AG09319 (cell line): Measurements from ENCODE around the gene RASD1.

Experiments
- DNase-seq: peaks from one replicate; pipeline ENCODE4 v3.0.0-alpha.2; 2010; ENCODE audit warnings: low read depth; ENCODE audit errors: extremely low read depth
- TF ChIP-seq, protein P1 (sequence below): IDR thresholded peaks from 2 replicates; pipeline ENCODE4 v1.5.1; 2011; ENCODE audit warnings: low read depth, mild to moderate bottlenecking, inconsistent platforms, low read length, moderate library complexity

The RASD1 gene

DNA sequence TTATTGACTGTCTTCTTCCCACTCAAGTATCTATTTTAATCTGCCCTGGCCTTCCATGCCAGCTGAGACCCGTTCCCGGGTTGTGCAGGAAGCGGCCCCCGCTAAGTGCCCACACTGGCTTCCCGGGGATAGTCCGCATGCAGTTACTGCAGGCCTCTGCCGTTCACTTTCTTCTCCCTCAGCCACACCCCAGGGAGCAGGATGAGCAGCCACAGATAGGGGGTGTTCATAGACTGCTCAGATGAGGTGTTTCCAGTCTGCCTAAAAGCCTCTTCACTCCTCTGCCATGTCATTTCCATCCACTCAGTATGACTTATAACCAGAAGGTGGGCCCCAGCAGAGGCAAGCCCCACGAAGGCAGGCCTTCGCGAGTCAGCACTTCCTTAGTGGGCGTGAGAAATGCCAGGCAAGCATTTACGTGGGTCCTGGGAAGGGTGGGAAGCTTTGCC, 11.7 kb downstream of the RASD1 start:
- DNase-seq: no peak
- TF ChIP-seq, protein P1, sequence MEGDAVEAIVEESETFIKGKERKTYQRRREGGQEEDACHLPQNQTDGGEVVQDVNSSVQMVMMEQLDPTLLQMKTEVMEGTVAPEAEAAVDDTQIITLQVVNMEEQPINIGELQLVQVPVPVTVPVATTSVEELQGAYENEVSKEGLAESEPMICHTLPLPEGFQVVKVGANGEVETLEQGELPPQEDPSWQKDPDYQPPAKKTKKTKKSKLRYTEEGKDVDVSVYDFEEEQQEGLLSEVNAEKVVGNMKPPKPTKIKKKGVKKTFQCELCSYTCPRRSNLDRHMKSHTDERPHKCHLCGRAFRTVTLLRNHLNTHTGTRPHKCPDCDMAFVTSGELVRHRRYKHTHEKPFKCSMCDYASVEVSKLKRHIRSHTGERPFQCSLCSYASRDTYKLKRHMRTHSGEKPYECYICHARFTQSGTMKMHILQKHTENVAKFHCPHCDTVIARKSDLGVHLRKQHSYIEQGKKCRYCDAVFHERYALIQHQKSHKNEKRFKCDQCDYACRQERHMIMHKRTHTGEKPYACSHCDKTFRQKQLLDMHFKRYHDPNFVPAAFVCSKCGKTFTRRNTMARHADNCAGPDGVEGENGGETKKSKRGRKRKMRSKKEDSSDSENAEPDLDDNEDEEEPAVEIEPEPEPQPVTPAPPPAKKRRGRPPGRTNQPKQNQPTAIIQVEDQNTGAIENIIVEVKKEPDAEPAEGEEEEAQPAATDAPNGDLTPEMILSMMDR: no peak

DNA sequence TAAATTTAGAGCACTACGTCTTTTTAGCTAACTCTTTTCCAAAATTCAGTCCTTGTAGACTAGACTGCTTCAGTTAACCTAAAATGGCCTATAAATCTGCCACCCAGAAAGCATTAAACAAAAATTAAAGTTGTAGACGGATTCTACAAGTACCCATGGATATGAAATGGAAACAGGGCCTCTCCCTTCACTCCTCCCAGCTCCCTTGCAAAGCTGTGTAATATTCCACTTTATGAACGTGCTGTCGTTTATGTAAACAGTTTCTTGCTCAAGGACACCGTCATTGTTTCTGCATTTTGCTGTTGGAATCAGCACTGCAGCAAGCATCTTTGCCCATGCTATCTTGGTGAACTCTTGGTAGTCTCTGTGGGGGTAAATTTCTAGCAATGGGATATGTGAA, 14.3 kb downstream of the RASD1 start:
- DNase-seq: no peak
- TF ChIP-seq, protein P1: no peak

DNA sequence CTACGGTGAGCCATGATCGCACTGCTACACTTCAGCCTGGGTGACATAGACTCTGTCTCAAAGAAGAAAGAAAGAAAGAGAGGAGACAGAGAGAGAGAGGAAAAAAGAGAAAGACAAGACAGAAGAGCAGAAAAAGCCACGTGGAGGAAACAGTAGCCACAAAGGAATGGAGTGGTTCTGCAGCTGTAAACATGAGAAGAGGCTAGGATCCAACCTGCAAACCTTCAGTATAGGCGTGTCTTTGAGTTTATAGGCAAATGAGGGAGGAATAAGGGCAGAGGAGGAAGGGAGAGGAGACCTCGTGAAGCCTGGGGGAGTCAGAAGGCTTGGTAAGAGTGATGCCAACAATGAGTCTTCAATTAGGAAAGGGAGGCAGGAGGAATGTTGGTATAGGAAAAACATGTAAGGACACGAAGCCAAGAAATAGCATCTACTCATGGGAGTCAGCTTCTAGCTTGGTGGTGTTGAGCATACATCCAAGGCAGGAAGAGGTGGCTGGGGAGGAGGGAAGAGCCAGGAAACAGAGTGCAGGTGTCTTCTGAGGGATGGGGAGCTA, 15.5 kb downstream of the RASD1 start:
- TF ChIP-seq, protein P1: no peak
- no peak for DNase-seq

DNA sequence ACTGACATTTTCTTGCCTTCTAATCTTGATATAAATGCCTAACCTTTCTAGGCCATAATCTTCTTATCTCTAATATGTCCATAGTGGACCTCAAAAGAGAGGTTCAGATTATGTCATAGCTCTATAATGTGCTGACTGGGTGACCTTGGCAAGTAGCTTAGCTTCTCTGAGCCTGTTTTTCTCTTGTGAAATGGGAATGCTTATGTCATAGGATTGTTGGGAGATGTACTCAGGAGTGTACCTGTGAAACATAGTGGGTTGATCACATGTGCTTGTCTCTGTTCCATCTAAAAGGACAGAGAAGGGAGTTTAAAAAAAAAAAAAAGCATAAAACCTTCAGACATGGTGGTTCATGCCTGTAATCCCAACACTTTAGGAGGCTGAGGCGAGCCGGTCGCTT, 17.0 kb downstream of the RASD1 start:
- TF ChIP-seq, protein P1: no peak
- DNase-seq: no peak

DNA sequence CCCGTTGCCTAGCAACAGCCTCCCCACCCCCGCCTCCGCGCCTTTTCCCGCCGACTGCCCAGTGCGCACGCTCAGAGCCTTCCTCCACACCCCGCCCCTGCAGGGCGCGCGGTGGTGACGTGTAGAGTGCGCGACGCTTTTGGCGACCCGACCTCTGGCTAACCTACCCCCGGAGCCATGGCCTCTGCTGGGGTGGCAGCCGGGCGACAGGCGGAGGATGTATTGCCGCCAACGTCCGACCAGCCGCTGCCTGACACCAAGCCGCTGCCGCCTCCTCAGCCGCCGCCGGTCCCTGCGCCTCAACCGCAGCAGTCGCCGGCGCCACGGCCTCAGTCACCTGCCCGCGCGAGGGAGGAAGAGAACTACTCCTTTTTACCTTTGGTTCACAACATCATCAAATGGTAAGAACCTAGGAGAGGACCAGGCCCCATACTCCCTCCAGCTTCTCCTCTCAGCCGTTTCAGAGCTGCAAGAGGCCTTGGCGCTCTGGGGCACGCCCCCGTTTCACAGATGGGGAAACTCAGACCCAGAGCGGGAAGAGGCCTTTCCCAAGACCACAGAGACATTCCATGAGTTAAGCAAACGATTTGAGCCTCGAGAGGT, 19.2 kb downstream of the RASD1 start, which contains the start of gene MED9:
TSS of gene MED9 (plus strand) at position 136 of the 603 bp plus-strand sequence. CDS start at position 178, 42 bp downstream.
- TF ChIP-seq, protein P1: no peak
- DNase-seq: peak; percentile 63

DNA sequence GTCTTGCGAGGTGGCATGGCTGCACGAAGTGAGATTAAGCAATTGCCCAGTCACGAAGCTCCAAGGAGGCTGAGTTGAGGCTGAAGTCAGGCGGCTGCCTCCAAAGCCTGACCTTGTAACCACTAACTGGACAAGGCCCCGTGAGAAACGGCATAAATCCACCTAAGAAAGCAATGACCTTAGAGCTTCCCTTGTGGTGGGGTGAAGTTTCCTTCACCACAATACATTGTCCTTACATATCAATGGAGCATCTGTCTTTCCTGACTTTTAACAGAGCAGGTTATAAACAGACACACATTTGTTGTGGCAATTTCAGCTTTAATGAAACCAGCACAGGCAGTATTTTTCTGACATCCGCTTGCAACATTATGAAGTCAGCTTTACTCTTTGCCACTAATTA, 21.9 kb downstream of the RASD1 start:
- no peak for DNase-seq
- TF ChIP-seq, protein P1: no peak

DNA sequence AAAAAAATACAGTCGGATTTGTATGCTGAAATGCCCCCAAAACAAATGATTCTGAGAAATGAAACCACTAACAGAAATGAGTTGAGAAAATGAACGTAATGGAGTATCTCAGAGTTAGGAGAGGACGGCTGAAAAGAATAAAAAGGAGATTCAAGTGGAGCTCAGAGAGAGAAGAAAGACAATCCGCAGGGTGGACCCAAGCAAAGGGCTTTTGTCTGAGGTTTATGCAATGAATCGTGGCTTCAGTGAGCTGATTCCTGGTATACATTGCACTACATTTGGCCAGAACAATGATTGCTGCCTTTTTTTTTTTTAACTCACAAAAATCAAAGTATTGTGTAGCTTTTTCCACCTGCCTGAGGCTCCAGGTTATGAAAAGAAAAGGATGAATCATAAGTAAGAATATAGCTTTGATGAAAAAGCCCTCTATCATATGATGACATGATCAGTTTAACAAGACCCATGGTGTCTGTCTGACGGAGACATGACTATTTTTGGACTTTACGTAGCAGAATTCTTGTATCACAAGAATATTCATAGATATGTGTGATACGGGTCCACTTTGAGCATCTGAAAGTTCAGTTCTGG, 23.8 kb downstream of the RASD1 start:
- DNase-seq: no peak
- TF ChIP-seq, protein P1: no peak
